NCI-H345 treated with DMSO at 0.1 percent for 48 hours (cell line): ENCODE measurements around the gene FHIT.

Experiments
- DNase-seq: peaks from one replicate; lab custom pipeline; 2025; ENCODE audit not compliant: unreplicated experiment; lab: John Stamatoyannopoulos, UW

Gene FHIT

GRCh38 chr3:59709702-59710553, 1541.3 kb downstream of the FHIT start:
- DNase-seq, result no peak

- no peak for DNase-seq
These were observed 1543.0 kb downstream of the FHIT start for GRCh38 chr3:59708202-59708601.

- DNase-seq, result no peak
These were observed 1547.0 kb downstream of the FHIT start for GRCh38 chr3:59704292-59704691.

- no peak for DNase-seq
These were observed 1551.5 kb downstream of the FHIT start for GRCh38 chr3:59699648-59700320.
